ENCODE measurements around the gene MAD1L1. TPM values are rescaled to one million over a fixed set of nuclear protein-coding genes. Genes with fewer than 3 reads are reported as not detected.
"Not testable (repeated sequence)": the region's sequence is repeated elsewhere in the genome, so short reads cannot be mapped to it uniquely, and the experiment has no call there.

MAD1L1 gene
- total RNA-seq, 4 donors from 2014 or later, result 18.4 to 39.1 (median 25.7) TPM

- DNase-seq (ENCODE audit: low spot score) (no peak), ATAC-seq (ENCODE audit: low FRiP score) (no peak)
- TF ChIP-seq, protein P1, sequence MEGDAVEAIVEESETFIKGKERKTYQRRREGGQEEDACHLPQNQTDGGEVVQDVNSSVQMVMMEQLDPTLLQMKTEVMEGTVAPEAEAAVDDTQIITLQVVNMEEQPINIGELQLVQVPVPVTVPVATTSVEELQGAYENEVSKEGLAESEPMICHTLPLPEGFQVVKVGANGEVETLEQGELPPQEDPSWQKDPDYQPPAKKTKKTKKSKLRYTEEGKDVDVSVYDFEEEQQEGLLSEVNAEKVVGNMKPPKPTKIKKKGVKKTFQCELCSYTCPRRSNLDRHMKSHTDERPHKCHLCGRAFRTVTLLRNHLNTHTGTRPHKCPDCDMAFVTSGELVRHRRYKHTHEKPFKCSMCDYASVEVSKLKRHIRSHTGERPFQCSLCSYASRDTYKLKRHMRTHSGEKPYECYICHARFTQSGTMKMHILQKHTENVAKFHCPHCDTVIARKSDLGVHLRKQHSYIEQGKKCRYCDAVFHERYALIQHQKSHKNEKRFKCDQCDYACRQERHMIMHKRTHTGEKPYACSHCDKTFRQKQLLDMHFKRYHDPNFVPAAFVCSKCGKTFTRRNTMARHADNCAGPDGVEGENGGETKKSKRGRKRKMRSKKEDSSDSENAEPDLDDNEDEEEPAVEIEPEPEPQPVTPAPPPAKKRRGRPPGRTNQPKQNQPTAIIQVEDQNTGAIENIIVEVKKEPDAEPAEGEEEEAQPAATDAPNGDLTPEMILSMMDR (IDR thresholded peaks at IDR 0.05), result no peak
These were observed 42.4 kb upstream of the MAD1L1 start for GRCh38 chr7:2275101-2275500.

GRCh38 chr7:2274666-2275065, 41.9 kb upstream of the MAD1L1 start:
- ATAC-seq (ENCODE audit: low FRiP score) (no peak), DNase-seq (ENCODE audit: low spot score) (no peak)

GRCh38 chr7:2273866-2274265, 41.1 kb upstream of the MAD1L1 start:
- TF ChIP-seq, protein P1 (IDR thresholded peaks at IDR 0.05), result no peak
- no peak for DNase-seq (ENCODE audit: low spot score)
- ATAC-seq (ENCODE audit: low FRiP score), result no peak

More at GRCh38 chr7:2274666-2275065, 41.9 kb upstream of the MAD1L1 start:
- TF ChIP-seq, protein P1 (IDR thresholded peaks at IDR 0.05), result no peak

- ATAC-seq (ENCODE audit: low FRiP score), result no peak
- TF ChIP-seq, protein P1 (IDR thresholded peaks at IDR 0.05), result no peak
These were observed 39.3 kb upstream of the MAD1L1 start for GRCh38 chr7:2272031-2272430.

DNA sequence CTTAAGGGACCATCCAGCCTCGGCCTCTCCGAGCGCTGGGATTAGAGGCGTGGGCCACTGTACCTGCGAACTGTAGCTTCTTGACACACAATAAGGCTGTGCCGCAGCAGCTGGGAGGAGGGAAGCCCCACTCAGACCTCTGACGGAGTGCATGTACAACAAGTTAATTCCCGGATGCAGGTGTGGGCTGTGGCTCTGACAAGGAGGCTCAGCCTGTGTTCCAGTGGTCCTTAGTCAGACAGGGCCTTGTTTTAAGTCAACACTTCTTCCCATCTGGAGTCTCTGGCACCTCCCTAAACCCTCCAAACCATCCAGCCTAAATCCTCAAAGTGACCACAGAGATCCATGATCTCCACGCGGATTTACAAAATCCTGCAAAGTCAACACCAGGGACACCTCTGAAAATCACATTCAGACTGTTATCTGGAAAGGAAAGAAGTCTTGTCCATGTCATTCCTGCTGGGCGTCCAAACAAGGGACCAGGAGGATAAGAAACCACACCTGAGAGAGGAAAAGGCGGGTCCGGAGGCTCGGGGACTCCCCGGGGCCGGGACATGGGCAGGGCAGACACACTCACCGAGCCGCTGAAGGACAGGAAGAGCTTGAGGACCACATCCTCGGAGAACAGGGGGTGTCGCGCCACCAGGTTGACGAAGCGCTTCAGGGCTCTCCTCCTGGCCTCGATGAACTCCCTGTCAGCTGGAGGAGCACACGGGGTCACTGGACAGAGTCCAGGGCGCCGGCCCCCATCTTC, 38.7 kb upstream of the MAD1L1 start:
- ATAC-seq (ENCODE audit: low FRiP score) (no peak), DNase-seq (ENCODE audit: low spot score) (no peak)
- TF ChIP-seq, protein P1 (IDR thresholded peaks at IDR 0.05), result no peak

More at GRCh38 chr7:2272031-2272430, 39.3 kb upstream of the MAD1L1 start:
- no peak for DNase-seq (ENCODE audit: low spot score)

- ATAC-seq (ENCODE audit: low FRiP score) (no peak), DNase-seq (ENCODE audit: low spot score) (no peak)
- TF ChIP-seq, protein P1 (IDR thresholded peaks at IDR 0.05), result no peak
These were observed 37.8 kb upstream of the MAD1L1 start for GRCh38 chr7:2270495-2270894.

DNA sequence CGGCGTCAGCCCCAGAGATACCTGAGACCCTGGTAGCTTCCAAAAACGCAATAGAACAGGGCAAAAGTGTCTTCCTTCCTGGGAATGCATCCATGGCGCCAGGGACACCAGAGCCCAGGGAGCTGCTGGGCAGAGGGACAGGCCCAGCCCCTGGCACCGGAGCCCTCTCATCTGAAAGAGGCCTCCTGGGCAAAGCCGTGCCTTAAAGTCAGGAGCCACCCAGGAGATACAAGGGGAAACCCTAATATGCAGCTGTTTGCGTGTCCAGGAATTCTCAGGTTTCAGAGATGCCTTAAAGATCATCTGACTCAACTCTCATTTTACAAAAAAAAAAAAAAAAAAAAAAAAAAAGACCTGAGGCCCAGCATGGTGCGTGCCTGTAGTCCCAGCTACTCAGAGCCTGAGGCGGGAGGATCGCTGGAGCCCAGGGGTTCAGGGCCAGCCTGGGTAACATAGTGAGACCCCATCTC, 37.3 kb upstream of the MAD1L1 start:
- DNase-seq (ENCODE audit: low spot score) (no peak), ATAC-seq (ENCODE audit: low FRiP score) (no peak)
- TF ChIP-seq, protein P1 (IDR thresholded peaks at IDR 0.05), result no peak

GRCh38 chr7:2269089-2269990, 36.6 kb upstream of the MAD1L1 start:
- not testable (repeated sequence) for ATAC-seq (ENCODE audit: low FRiP score)

More at GRCh38 chr7:2269089-2269990, 36.6 kb upstream of the MAD1L1 start:
- DNase-seq (ENCODE audit: low spot score), result not testable (repeated sequence)
